IMR-90 (cell line): ENCODE data around the gene MYL10.

Experiments used
- CEBPB ChIP-seq: IDR thresholded peaks from 2 replicates; pipeline ENCODE4 v1.6.1; 2012; ENCODE audit warnings: low read depth, low read length, improper control_type of control experiment
- CHD1 ChIP-seq: IDR thresholded peaks from 2 replicates; pipeline ENCODE4 v1.6.1; 2012; ENCODE audit warnings: low read depth, low read length, improper control_type of control experiment
- POLR2A ChIP-seq: IDR thresholded peaks from 2 replicates; pipeline ENCODE4 v1.6.1; 2012; ENCODE audit warnings: mild to moderate bottlenecking, low read depth, low read length
- SMC3 ChIP-seq: fragments of 150-350 bp; IDR thresholded peaks from 2 replicates; pipeline ENCODE4 v1.6.1; 2016; ENCODE audit warnings: low read depth, mild to moderate bottlenecking, antibody characterized with exemption, low read length, moderate library complexity
- TF ChIP-seq, protein P1 (sequence below): conservative IDR thresholded peaks from 2 replicates; pipeline ENCODE4 v1.5.1; 2012; ENCODE audit warnings: mild to moderate bottlenecking, low read depth, low read length, improper control_type of control experiment
- TF ChIP-seq, protein P2 (sequence below): fragments of 150-350 bp; IDR thresholded peaks from 2 replicates; pipeline ENCODE4 v1.6.1; 2017; ENCODE audit warnings: mild to moderate bottlenecking, antibody characterized with exemption, low read length, low read depth

DNA sequence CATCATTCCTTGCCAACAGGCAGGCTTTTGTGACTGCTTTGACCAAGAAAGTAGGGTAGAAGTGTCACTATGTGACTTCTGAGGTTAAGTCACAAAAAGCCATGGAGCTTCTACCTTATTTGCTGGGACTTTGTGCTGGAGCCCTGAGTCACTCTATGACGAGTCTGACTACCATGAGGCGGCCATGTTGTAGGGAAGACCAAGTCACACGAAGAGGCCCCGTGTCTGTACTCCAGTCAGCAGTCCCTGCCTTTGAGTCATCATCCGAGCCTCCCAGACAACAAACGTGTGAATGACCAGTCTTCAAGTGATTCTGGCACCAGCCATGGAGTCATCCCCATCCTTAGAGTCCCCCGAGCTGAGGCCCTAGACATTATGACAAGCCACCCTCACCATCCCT is 3.5 kb upstream of the MYL10 start:
- TF ChIP-seq SMC3: no peak
- TF ChIP-seq, protein P1, sequence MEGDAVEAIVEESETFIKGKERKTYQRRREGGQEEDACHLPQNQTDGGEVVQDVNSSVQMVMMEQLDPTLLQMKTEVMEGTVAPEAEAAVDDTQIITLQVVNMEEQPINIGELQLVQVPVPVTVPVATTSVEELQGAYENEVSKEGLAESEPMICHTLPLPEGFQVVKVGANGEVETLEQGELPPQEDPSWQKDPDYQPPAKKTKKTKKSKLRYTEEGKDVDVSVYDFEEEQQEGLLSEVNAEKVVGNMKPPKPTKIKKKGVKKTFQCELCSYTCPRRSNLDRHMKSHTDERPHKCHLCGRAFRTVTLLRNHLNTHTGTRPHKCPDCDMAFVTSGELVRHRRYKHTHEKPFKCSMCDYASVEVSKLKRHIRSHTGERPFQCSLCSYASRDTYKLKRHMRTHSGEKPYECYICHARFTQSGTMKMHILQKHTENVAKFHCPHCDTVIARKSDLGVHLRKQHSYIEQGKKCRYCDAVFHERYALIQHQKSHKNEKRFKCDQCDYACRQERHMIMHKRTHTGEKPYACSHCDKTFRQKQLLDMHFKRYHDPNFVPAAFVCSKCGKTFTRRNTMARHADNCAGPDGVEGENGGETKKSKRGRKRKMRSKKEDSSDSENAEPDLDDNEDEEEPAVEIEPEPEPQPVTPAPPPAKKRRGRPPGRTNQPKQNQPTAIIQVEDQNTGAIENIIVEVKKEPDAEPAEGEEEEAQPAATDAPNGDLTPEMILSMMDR: no peak
- TF ChIP-seq POLR2A: no peak
- TF ChIP-seq, protein P2, sequence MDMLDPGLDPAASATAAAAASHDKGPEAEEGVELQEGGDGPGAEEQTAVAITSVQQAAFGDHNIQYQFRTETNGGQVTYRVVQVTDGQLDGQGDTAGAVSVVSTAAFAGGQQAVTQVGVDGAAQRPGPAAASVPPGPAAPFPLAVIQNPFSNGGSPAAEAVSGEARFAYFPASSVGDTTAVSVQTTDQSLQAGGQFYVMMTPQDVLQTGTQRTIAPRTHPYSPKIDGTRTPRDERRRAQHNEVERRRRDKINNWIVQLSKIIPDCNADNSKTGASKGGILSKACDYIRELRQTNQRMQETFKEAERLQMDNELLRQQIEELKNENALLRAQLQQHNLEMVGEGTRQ: no peak
- no peak for TF ChIP-seq CEBPB
- no peak for TF ChIP-seq CHD1
